HPDE6-E6E7 (cell line): ENCODE results near the gene MTHFD1L.

Experiments
- DNase-seq: peaks from one replicate; pipeline ENCODE4 v3.0.0; 2011; ENCODE audit warnings: missing footprints; ENCODE audit errors: extremely low spot score

The MTHFD1L gene

DNA sequence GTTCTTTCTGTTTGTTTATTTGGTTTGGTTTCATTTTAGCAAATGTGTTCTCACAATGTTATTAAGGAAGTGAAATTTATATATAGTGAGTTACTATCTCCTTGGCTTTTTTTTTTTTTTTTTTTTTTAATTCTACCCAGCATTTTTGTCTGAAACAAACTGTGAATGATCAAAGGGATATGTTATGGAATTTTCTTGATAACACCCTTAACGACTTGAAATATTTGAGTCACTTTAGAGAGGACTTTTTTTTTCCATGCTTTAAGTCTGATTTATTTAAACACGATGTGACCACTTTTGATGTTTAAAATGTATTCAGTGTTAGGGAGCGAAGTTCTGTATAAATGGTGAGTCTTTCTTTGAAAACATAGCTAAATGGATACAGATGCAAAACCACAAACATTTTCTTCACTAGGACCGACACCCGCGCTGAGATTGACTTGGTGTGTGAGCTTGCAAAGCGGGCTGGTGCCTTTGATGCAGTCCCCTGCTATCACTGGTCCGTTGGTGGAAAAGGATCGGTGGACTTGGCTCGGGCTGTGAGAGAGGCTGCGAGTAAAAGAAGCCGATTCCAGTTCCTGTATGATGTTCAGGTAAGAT is 149.7 kb downstream of the MTHFD1L start:
- no peak for DNase-seq

GRCh38 chr6:151016107-151016506 is 150.6 kb downstream of the MTHFD1L start:
- DNase-seq, result no peak

DNA sequence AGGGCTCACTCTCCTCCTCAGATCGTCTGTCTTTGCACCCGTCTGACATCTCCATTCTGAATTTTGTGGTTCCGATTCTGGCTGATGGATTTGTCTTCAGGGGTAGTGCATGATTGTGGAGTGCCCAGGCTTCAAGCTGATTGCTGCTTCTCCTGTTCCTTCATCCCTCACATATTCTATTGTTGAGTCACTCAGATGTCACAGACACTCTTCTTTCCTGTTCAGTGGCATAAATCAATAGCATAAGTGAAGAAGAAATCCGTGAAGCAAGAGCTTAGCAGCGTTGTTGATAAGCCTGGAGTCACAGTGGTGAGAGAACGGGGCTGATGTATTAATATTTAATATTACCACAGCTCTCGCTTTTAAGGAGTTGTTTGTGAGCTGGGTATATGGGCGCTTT is 152.5 kb downstream of the MTHFD1L start:
- no peak for DNase-seq

- no peak for DNase-seq
These were observed 153.6 kb downstream of the MTHFD1L start for GRCh38 chr6:151018911-151019782.

- no peak for DNase-seq
These were observed 156.4 kb downstream of the MTHFD1L start for GRCh38 chr6:151021896-151022295.

DNA sequence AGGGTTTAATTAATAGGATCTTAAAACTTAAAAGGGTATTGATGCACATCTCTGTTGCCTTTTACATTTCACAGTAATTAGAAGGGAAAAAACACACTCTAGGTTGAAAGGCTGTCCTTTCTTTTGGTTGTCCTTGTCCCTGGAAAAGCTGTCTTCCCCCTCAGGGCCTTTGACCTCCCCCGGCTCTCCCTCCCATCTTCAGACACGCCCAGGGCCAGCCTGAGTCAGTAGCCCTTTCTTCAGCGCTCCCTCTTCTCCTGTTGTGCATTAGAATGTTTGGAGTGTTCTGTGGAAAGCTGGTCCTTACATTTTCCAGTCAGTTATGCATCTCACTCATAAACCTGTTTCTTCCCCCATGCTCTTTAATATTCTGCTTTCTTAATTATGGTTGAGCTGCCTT is 157.0 kb downstream of the MTHFD1L start:
- no peak for DNase-seq

DNA sequence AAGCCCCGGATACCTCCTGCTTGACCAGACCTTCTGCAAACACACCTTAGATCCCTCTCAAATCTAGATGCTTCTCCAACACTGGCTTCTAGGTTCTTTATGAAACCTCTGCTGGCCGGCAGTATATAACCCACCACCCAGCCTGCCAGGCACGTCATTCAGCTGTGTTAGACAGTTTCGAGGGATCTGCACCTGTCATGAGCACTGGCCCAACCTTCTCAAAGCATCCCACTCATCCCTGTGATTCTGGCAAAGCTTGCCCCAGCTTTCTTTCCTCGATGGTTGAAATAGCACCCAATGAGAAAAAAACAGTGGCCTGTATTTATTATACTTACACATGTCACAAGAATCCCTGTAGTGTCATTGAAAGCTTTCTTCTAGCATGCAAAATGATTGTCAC is 157.8 kb downstream of the MTHFD1L start:
- DNase-seq, result no peak

DNA sequence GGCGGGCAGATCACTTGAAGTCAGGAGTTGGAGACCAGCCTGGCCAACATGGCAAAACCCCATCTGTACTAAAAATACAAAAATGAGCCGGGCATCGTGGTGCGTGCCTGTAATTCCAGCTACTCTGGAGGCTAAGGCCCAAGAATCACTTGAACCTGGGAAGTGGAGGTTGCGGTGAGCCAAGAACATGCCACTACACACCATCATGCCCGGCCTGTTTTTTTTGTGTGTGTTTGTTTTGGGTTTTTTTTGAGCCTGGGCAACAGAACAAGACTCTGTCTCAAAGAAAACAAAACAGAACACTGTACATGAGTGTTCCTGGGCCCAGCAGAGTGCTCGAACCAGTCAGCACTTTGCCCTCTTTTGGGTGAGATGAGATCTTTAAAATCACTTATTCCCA is 159.1 kb downstream of the MTHFD1L start:
- no peak for DNase-seq

DNA sequence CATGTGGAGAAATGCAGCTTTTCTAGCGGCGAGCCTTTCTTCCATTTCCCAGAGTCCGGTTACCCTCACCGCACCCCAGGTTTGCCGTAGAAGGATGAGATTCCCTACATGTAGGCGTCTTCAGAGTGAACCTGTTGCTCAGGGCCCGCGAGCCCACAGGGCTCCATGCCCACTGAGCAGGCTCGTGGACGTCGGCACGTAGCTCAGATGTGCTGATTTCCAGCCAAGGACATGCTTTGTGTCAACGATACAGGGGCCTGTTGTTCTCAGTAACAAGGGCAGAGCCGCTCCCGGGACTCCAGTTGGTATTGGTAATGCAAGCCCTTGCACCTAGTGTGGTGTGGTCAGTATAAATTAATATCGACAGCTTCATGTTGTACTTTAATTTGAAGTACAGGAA is 159.6 kb downstream of the MTHFD1L start:
- DNase-seq, result no peak

DNA sequence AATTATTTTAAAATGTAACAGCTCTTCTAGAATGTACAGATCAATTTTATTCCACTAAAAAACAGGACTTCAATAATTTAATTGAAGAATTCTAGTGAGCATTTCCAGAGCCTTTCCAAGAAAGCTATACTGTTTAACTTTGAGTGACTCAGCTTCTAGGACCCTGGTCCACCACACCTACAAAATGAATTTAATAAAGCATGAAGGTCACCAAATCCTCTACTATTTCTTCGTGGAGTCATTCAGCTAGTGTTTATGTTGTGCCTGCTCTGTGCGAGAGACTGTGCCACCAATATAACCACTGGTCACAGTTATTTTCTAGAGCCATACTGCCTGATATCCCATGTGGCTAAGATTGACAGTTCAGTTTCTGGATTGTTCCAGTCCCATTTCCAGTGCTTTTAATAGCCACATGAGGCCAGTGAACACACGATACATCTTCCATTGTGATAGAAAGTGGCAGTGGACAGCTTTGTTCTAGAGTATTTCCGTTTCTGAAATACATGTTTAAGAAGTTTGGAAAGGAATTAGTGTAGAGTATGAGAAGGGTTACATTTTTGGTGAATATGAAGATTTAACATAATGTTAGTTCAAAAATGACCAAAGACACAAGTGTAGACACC is 160.7 kb downstream of the MTHFD1L start:
- DNase-seq, result no peak

DNA sequence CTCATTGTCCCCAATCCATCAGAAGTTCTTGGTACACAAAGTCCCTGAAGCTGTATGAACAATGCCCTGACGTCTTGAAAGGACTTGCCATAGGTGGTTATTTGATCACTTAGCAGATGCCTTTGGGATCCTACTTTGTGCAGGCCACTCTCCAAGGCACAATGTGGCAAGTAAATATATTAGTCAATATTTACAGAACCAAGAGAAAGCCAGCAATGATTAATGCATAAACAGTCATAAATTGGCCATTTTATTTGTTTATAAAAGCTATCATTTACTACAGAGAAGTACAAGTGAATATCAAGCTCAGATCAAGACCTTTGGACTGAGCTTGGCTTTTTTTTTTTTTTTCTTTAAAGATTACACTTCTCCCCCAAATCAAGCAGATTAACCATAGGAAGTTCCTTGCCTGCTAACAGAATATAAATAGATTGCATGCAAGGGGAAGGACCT is 161.8 kb downstream of the MTHFD1L start:
- no peak for DNase-seq

DNA sequence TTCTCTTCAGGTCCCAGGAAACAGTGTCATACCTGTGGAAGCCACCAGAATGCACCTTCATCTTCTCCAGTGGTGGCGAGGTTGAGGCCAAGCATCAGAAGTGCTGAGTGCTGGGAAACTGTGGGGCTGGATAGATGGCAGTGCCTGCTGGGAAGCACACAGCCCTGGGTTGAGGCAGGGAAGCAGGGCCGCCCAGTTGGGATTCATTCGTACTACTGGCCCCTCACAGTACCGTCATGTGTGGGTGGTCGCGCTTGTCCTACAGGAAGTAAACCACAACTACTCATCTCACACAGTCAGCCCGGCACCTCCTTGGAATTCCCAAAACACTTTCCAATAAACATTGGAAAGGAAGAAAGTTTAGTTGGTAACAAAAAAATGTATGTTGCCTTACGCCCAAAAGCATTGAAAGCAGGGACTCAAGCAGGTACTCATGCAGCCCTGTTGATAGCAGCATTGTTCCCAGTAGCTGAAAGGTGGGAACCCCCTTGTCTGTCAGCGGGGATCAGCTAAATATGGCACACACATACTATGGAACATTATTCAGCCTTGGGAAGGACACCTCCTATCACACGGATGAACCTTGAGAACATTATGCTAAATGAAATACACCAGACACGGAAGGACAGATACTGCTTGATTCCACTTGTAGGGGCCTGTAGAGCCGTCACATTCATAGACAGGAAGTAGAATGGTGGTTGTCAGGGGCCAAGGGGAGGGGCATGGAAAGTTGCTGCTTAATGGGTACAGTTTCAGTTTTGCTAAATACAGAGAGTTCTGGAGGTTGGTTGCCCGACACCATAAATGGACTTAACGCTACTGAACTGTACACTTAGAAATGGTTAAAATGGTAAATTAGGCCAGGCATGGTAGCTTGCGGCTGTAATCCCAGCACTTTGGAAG is 162.7 kb downstream of the MTHFD1L start:
- DNase-seq, result no peak

DNA sequence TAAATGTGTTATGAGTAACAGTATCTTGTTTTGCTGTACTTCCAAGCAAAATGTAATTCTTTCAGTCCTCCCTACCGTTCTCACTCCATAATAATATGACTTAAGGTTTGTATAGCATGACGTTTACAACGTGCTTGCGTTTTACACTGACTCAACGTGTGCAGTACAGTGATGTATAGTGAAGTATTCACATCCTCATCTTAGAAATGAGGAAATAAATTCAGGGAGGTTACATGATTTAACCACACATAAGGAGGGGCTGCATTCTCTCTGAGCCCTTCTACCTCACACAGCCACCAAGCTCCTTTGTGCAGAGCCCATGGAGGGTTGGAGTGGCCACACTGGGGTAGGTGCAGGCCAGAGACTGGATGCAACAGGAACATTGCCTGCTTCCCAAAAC is 164.5 kb downstream of the MTHFD1L start:
- DNase-seq, result no peak

GRCh38 chr6:151032034-151032433 is 166.5 kb downstream of the MTHFD1L start:
- no peak for DNase-seq

GRCh38 chr6:151034825-151035781 is 169.6 kb downstream of the MTHFD1L start:
- DNase-seq, result no peak

GRCh38 chr6:151036211-151036721 is 170.8 kb downstream of the MTHFD1L start:
- DNase-seq, result peak; percentile 42

- no peak for DNase-seq
These were observed 171.6 kb downstream of the MTHFD1L start for GRCh38 chr6:151036869-151037680.

DNA sequence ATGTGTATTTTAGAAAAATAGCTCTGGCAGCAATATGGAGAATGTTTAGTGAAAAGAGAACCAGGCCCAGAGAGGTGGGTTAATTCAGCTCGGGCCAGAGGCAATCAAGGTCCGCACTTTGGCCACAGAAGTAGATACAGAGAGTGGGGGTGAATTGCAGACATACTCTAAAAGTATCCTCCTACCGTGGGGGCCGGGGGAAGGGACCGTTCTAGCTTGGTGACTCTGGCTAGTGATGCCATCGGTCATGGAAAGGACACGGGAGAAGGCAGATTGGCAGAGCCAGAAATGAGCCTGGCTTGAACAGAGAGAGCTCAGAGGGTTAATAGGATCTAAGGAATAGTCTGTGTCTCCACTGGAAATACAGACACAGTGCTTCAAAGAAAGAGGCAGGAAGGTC is 173.1 kb downstream of the MTHFD1L start:
- no peak for DNase-seq

GRCh38 chr6:151040888-151041521 is 175.5 kb downstream of the MTHFD1L start:
- DNase-seq, result peak; percentile 27
